ENCODE results near the gene MKX. TPM values are rescaled to one million over a fixed set of nuclear protein-coding genes. Genes with fewer than 3 reads are reported as not detected.
"Not testable (repeated sequence)": the region's sequence is repeated elsewhere in the genome, so short reads cannot be mapped to it uniquely, and the experiment has no call there.

MKX gene
- total and polyA plus RNA-seq, 2 donors (not counting 1 experiment from before 2014, with no cell fraction given): not detected

GRCh38 chr10:27683226-27683625, 62.4 kb downstream of the MKX start:
- no peaks in the 10 kb centered on the region for H3K4me1 Mint-ChIP-seq
- H2AFZ ChIP-seq (ENCODE audit: insufficient read depth, low read depth, low read length, poor library complexity, severe bottlenecking): no peak overlapping the region
- H3K9me3 Mint-ChIP-seq (ENCODE audit: insufficient read depth): no peaks in the 10 kb centered on the region
- no peak overlapping the region for H3K4me3 Mint-ChIP-seq
- H3K4me3 ChIP-seq (ENCODE audit: control extremely low read depth in 1 of 5, extremely low read depth in 1 of 5, insufficient read depth in 1 of 5, low read depth in 2 of 5, low read length in 4 of 5): no peak overlapping the region
- no peaks in the 10 kb centered on the region for H3K27me3 ChIP-seq (replicated peaks in 1 of 4; ENCODE audit: control extremely low read depth in 1 of 4, control insufficient read depth in 3 of 4, insufficient read depth in 4 of 4, low read length in 3 of 4)
- no peaks in the 10 kb centered on the region for H3K36me3 ChIP-seq (replicated peaks in 1 of 2; ENCODE audit: control extremely low read depth in 1 of 2, control insufficient read depth in 1 of 2, extremely low read depth in 1 of 2, insufficient read depth in 2 of 2, low read length in 1 of 2)
- DNase-seq (no peak), ATAC-seq (ENCODE audit: low read depth) (no peak)
- CTCF ChIA-PET: no interaction called here
- H4K20me1 ChIP-seq (ENCODE audit: control insufficient read depth, insufficient read depth, low read length, poor library complexity, severe bottlenecking): no peaks in the 10 kb centered on the region
- no peak overlapping the region for H3K27ac Mint-ChIP-seq
- intact Hi-C loops (cut with micrococcal nuclease): no loop called here
- POLR2A ChIA-PET: no interaction called here
- TF ChIP-seq CTCF (IDR thresholded peaks at IDR 0.05) (no peak), EZH2 (IDR thresholded peaks at IDR 0.05; ENCODE audit: borderline replicate concordance, insufficient read depth, low read depth, low read length, poor library complexity, severe bottlenecking) (no peak)
- H3K27ac ChIP-seq (ENCODE audit: low read length in 2 of 2): no peak overlapping the region
- 96% methylated on average over 6 of the region's 6 CpGs for WGBS (ENCODE audit: insufficient coverage)
- no peak overlapping the region for H3K4me2 ChIP-seq (replicated peaks; ENCODE audit: low read depth, low read length, poor library complexity, severe bottlenecking)
- H3K79me2 ChIP-seq (ENCODE audit: control insufficient read depth, insufficient read depth, low read length): no peaks in the 10 kb centered on the region
- H3K4me1 ChIP-seq (ENCODE audit: control insufficient read depth in 2 of 2, insufficient read depth in 2 of 2, low read length in 2 of 2): no peaks in the 10 kb centered on the region
- H3K9ac ChIP-seq (ENCODE audit: low read length): no peak overlapping the region
- peaks cover 6% of the 10 kb centered on the region for H3K27me3 Mint-ChIP-seq
- no peaks in the 10 kb centered on the region for H3K9me3 ChIP-seq (ENCODE audit: control extremely low read depth in 1 of 3, control insufficient read depth in 2 of 3, insufficient read depth in 1 of 3, low read length in 2 of 3)

GRCh38 chr10:27681795-27682194, 63.8 kb downstream of the MKX start:
- H3K27ac Mint-ChIP-seq; DNase-seq; H3K79me2 ChIP-seq (ENCODE audit: control insufficient read depth, insufficient read depth, low read length); H3K4me1 Mint-ChIP-seq; H3K27ac ChIP-seq (ENCODE audit: low read length in 2 of 2); H3K4me2 ChIP-seq (replicated peaks; ENCODE audit: low read depth, low read length, poor library complexity, severe bottlenecking); H3K27me3 Mint-ChIP-seq; CTCF ChIA-PET; H3K9me3 Mint-ChIP-seq (ENCODE audit: insufficient read depth); H2AFZ ChIP-seq (ENCODE audit: insufficient read depth, low read depth, low read length, poor library complexity, severe bottlenecking); intact Hi-C loops (cut with micrococcal nuclease); H3K9me3 ChIP-seq (ENCODE audit: control extremely low read depth in 1 of 3, control insufficient read depth in 2 of 3, insufficient read depth in 1 of 3, low read length in 2 of 3); H3K4me1 ChIP-seq (ENCODE audit: control insufficient read depth in 2 of 2, insufficient read depth in 2 of 2, low read length in 2 of 2); H3K4me3 ChIP-seq (ENCODE audit: control extremely low read depth in 1 of 5, extremely low read depth in 1 of 5, insufficient read depth in 1 of 5, low read depth in 2 of 5, low read length in 4 of 5); ATAC-seq (ENCODE audit: low read depth); POLR2A ChIA-PET; H4K20me1 ChIP-seq (ENCODE audit: control insufficient read depth, insufficient read depth, low read length, poor library complexity, severe bottlenecking); H3K4me3 Mint-ChIP-seq; H3K9ac ChIP-seq (ENCODE audit: low read length); H3K27me3 ChIP-seq (replicated peaks in 1 of 4; ENCODE audit: control extremely low read depth in 1 of 4, control insufficient read depth in 3 of 4, insufficient read depth in 4 of 4, low read length in 3 of 4); H3K36me3 ChIP-seq (replicated peaks in 1 of 2; ENCODE audit: control extremely low read depth in 1 of 2, control insufficient read depth in 1 of 2, extremely low read depth in 1 of 2, insufficient read depth in 2 of 2, low read length in 1 of 2): not testable (repeated sequence)
- WGBS (ENCODE audit: insufficient coverage): 100% methylated on average over 2 of the region's 3 CpGs

Data from B cell (primary cell).